Neuronal stem cell (in vitro differentiated cells): ENCODE measurements around the gene PYHIN1.

ENCODE experiments used
- DNase-seq: peaks from one replicate; pipeline ENCODE4 v3.0.0-alpha.2; 2013; ENCODE audit warnings: low spot score
- H2AFZ ChIP-seq: one replicate; pipeline ENCODE4 v1.6.1; 2013; ENCODE audit warnings: mild to moderate bottlenecking, low read length, inconsistent platforms
- H2AK5ac ChIP-seq: 2 replicates; pipeline ENCODE4 v1.6.1; 2013; ENCODE audit warnings: low read depth, mild to moderate bottlenecking, inconsistent platforms, low read length, moderate library complexity, mixed read lengths
- H2BK120ac ChIP-seq: 2 replicates; pipeline ENCODE4 v1.6.1; 2013; ENCODE audit warnings: low read depth, mild to moderate bottlenecking, inconsistent platforms, low read length, moderate library complexity, mixed read lengths
- H2BK12ac ChIP-seq: one replicate; pipeline ENCODE4 v1.6.1; 2013; ENCODE audit warnings: low read length, inconsistent platforms
- H2BK15ac ChIP-seq: 2 replicates; pipeline ENCODE4 v1.6.1; 2013; ENCODE audit warnings: mild to moderate bottlenecking, low read length, inconsistent platforms, mixed read lengths
- H2BK5ac ChIP-seq: one replicate; pipeline ENCODE4 v1.6.1; 2013; ENCODE audit warnings: inconsistent platforms, mild to moderate bottlenecking, low read length, moderate library complexity
- H3K14ac ChIP-seq: one replicate; pipeline ENCODE4 v1.6.1; 2013; ENCODE audit warnings: low read length, inconsistent platforms
- H3K18ac ChIP-seq: 2 replicates; pipeline ENCODE4 v1.6.1; 2013; ENCODE audit warnings: low read length, inconsistent platforms
- H3K23ac ChIP-seq: 2 replicates; pipeline ENCODE4 v1.6.1; 2013; ENCODE audit warnings: low read depth, mild to moderate bottlenecking, mixed read lengths, low read length, inconsistent platforms; ENCODE audit not compliant: poor library complexity
- H3K27ac ChIP-seq: replicated peaks from 3 replicates; pipeline ENCODE4 v1.5.1; 2013; ENCODE audit warnings: low read length, inconsistent platforms
- H3K27me3 ChIP-seq, 3 experiments: 2 replicates each; pipeline ENCODE4 v1.6.1; 2013; ENCODE audit warnings: low read length in 3 of 3, mild to moderate bottlenecking in 2 of 3, inconsistent platforms in 1 of 3, low read depth in 1 of 3, mixed read lengths in 1 of 3, moderate library complexity in 1 of 3; ENCODE audit not compliant: control insufficient read depth in 3 of 3, insufficient read depth in 3 of 3
- H3K36me3 ChIP-seq, 2 donors: replicated peaks in 1 of 2; 2 replicates each; pipeline ENCODE4 v1.6.1; 2013; ENCODE audit warnings: low read length in 2 of 2; ENCODE audit not compliant: control insufficient read depth in 2 of 2, insufficient read depth in 2 of 2
- H3K4ac ChIP-seq: 2 replicates; pipeline ENCODE4 v1.6.1; 2013; ENCODE audit warnings: inconsistent platforms, mild to moderate bottlenecking, low read length, moderate library complexity
- H3K4me1 ChIP-seq, 2 donors: 1 replicate in 1 of 2; 2 replicates in 1 of 2; pipeline ENCODE4 v1.6.1; 2013; ENCODE audit warnings: low read length in 2 of 2, low read depth in 1 of 2; ENCODE audit not compliant: control insufficient read depth in 2 of 2, insufficient read depth in 1 of 2
- H3K4me2 ChIP-seq: one replicate; pipeline ENCODE4 v1.6.1; 2013; ENCODE audit warnings: mild to moderate bottlenecking, low read length, inconsistent platforms; ENCODE audit not compliant: insufficient read depth, poor library complexity, severe bottlenecking
- H3K4me3 ChIP-seq, 2 donors: 2 replicates each; pipeline ENCODE4 v1.5.1; 2013; ENCODE audit warnings: low read length in 2 of 2, mild to moderate bottlenecking in 2 of 2, inconsistent platforms in 1 of 2, moderate library complexity in 1 of 2
- H3K79me1 ChIP-seq: one replicate; pipeline ENCODE4 v1.6.1; 2013; ENCODE audit warnings: low read depth, mild to moderate bottlenecking, inconsistent platforms, low read length, moderate library complexity
- H3K9ac ChIP-seq: one replicate; pipeline ENCODE4 v1.6.1; 2013; ENCODE audit warnings: mild to moderate bottlenecking, low read depth, low read length, inconsistent platforms; ENCODE audit not compliant: poor library complexity
- H3K9me3 ChIP-seq, 2 donors: replicated peaks in 1 of 2; 2 replicates each; pipeline versions ENCODE3 to v1.6.1; 2013; ENCODE audit warnings: low read length in 2 of 2, mild to moderate bottlenecking in 2 of 2, inconsistent platforms in 1 of 2, low read depth in 1 of 2, mixed read lengths in 1 of 2, moderate library complexity in 1 of 2; ENCODE audit not compliant: control insufficient read depth in 2 of 2, insufficient read depth in 1 of 2
- H4K8ac ChIP-seq: one replicate; pipeline ENCODE4 v1.6.1; 2013; ENCODE audit warnings: low read depth, mild to moderate bottlenecking, inconsistent platforms, low read length, moderate library complexity
- H4K91ac ChIP-seq: one replicate; pipeline ENCODE4 v1.6.1; 2013; ENCODE audit warnings: low read length, low read depth, mild to moderate bottlenecking, inconsistent platforms; ENCODE audit not compliant: poor library complexity
- WGBS, 2 donors: extraction: QIAGEN DNeasy Blood & Tissue Kit; methylation state at CpG; one replicate each; pipeline ENCODE4 v1.1.7; 2013; ENCODE audit warnings: missing lambda C conversion rate in 2 of 2, mixed read lengths in 1 of 2; ENCODE audit not compliant: insufficient read length in 2 of 2, insufficient replicate concordance in 1 of 2; ENCODE audit errors: extremely low coverage in 2 of 2; 5-methylcytosine and 5-hydroxymethylcytosine counted together

Gene PYHIN1

DNA sequence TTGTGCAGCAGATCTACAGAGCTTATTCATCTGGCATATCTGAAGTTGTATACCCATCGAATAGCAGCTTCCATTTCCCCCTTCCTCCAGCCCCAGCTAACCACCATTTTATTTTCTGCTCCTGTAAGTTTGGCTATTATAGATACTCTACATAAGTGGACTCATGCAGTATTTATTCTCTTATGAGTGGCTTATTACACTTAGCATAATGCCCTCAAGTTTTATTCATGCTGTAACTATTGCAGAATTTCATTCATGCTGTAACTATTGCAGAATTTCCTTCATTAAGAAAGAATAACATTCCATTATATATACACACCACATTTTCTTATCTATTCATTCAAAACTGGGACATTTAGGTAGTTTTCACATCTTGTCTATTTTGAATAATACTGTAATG is 47.9 kb downstream of the PYHIN1 start:
- Histone ChIP-seq H3K18ac (no peak overlapping the region), H2BK12ac (no peak overlapping the region), H3K23ac (no peak overlapping the region), H3K9me3 (no peaks in the 10 kb centered on the region), H3K14ac (no peak overlapping the region), H2BK15ac (no peak overlapping the region), H3K4me3 (no peak overlapping the region), H4K91ac (no peak overlapping the region), H3K4ac (no peak overlapping the region), H2BK5ac (no peak overlapping the region), H2AFZ (no peak overlapping the region), H2AK5ac (no peak overlapping the region), H2BK120ac (no peak overlapping the region), H3K27ac (no peak overlapping the region), H3K79me1 (no peaks in the 10 kb centered on the region), H4K8ac (no peak overlapping the region), H3K27me3 (no peaks in the 10 kb centered on the region), H3K36me3 (no peaks in the 10 kb centered on the region), H3K4me2 (no peak overlapping the region), H3K9ac (no peak overlapping the region), H3K4me1 (no peaks in the 10 kb centered on the region)
- DNase-seq = no peak
- no CpG with 5 or more reads among the region's 1 CpG for WGBS, 2 donors

DNA sequence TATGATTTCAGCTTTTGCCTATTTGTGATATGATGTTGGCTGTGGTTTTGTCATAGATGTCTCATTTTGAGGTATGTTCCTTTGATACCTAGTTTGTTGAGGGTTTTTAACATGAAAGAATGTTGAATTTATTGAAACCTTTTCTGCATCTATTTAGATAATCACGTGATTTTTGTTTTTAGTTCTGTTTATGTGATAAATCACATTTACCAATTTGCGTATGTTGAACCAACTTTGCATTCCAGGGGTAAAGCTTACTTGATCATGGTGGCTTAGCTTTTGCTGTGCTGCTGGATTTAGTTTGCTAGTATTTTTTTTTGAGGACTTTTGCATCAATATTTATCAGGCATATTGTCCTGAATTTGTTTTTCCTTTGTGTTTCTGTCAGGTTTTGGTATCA is 51.9 kb downstream of the PYHIN1 start:
- WGBS, 2 donors = no CpG with 5 or more reads among the region's 2 CpGs
- no peaks in the 10 kb centered on the region for H3K9me3 ChIP-seq
- H4K8ac ChIP-seq = no peak overlapping the region
- no peaks in the 10 kb centered on the region for H3K79me1 ChIP-seq
- no peak overlapping the region for H3K4me2 ChIP-seq
- no peak overlapping the region for H2AK5ac ChIP-seq
- no peaks in the 10 kb centered on the region for H3K4me1 ChIP-seq
- H3K36me3 ChIP-seq = no peaks in the 10 kb centered on the region
- H2BK15ac ChIP-seq = no peak overlapping the region
- no peak overlapping the region for H3K18ac ChIP-seq
- H2BK5ac ChIP-seq = no peak overlapping the region
- H2BK120ac ChIP-seq = no peak overlapping the region
- no peak overlapping the region for H3K14ac ChIP-seq
- no peak overlapping the region for H3K23ac ChIP-seq
- H3K4ac ChIP-seq = no peak overlapping the region
- H3K27ac ChIP-seq = no peak overlapping the region
- no peak overlapping the region for H3K9ac ChIP-seq
- H3K4me3 ChIP-seq = no peak overlapping the region
- no peak overlapping the region for H4K91ac ChIP-seq
- H2BK12ac ChIP-seq = no peak overlapping the region
- DNase-seq = no peak
- H3K27me3 ChIP-seq = no peaks in the 10 kb centered on the region
- no peak overlapping the region for H2AFZ ChIP-seq

GRCh38 chr1:158984386-158984785 is 53.0 kb downstream of the PYHIN1 start:
- no peak overlapping the region for H2BK120ac ChIP-seq
- H3K79me1 ChIP-seq = no peaks in the 10 kb centered on the region
- no peak overlapping the region for H3K27ac ChIP-seq
- H2AFZ ChIP-seq = no peak overlapping the region
- H3K23ac ChIP-seq = no peak overlapping the region
- no peak overlapping the region for H3K9ac ChIP-seq
- H3K27me3 ChIP-seq = no peaks in the 10 kb centered on the region
- H2BK5ac ChIP-seq = no peak overlapping the region
- H3K14ac ChIP-seq = no peak overlapping the region
- no peak overlapping the region for H2BK12ac ChIP-seq
- H3K9me3 ChIP-seq = no peaks in the 10 kb centered on the region
- DNase-seq = no peak
- H3K4me1 ChIP-seq = no peaks in the 10 kb centered on the region
- no peak overlapping the region for H3K4ac ChIP-seq
- no peak overlapping the region for H4K91ac ChIP-seq
- H4K8ac ChIP-seq = no peak overlapping the region
- no peak overlapping the region for H3K18ac ChIP-seq
- H3K36me3 ChIP-seq = no peaks in the 10 kb centered on the region
- H3K4me2 ChIP-seq = no peak overlapping the region
- H3K4me3 ChIP-seq = no peak overlapping the region
- no peak overlapping the region for H2AK5ac ChIP-seq
- H2BK15ac ChIP-seq = no peak overlapping the region

DNA sequence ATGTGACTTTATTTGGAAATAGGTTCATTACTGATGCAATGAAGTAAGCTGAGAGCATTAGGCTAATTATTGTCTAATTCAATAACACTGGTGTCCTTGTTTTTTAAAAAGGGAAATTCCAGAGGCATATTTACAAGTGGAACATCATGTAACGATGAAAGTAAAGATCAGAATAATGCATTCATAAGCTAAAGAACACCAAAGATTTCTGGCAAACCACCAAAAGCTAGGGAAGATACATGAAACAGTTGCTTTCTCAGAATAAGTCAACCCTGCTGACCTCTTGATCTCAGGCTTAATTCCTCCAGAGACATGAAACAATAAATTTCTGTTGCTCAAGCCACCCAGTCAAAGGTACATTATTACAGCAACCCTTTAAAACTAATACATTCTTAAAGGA is 58.1 kb downstream of the PYHIN1 start:
- WGBS, 2 donors = no CpG with 5 or more reads among the region's 1 CpG

More for the DNA sequence above, 58.1 kb downstream of the PYHIN1 start:
- H3K4me1 ChIP-seq = no peaks in the 10 kb centered on the region
- no peak overlapping the region for H3K23ac ChIP-seq
- H3K18ac ChIP-seq = no peak overlapping the region
- H2BK15ac ChIP-seq = no peak overlapping the region
- DNase-seq = no peak
- H3K27me3 ChIP-seq = no peaks in the 10 kb centered on the region
- H2AK5ac ChIP-seq = no peak overlapping the region
- no peak overlapping the region for H3K27ac ChIP-seq
- no peaks in the 10 kb centered on the region for H3K9me3 ChIP-seq
- no peak overlapping the region for H2BK5ac ChIP-seq
- no peak overlapping the region for H3K14ac ChIP-seq
- H3K79me1 ChIP-seq = no peaks in the 10 kb centered on the region
- no peak overlapping the region for H4K91ac ChIP-seq
- H4K8ac ChIP-seq = no peak overlapping the region
- no peak overlapping the region for H3K4me3 ChIP-seq
- H2BK12ac ChIP-seq = no peak overlapping the region
- H3K4me2 ChIP-seq = no peak overlapping the region
- no peak overlapping the region for H2AFZ ChIP-seq
- no peaks in the 10 kb centered on the region for H3K36me3 ChIP-seq
- H3K9ac ChIP-seq = no peak overlapping the region
- H3K4ac ChIP-seq = no peak overlapping the region
- no peak overlapping the region for H2BK120ac ChIP-seq
